PC-9 (cell line): ENCODE measurements around the gene GATA6. TPM values are rescaled to one million over a fixed set of nuclear protein-coding genes. Genes with fewer than 3 reads are reported as not detected.

Source experiments
- BruUV-seq: library from RNA; stranded (reverse); fragments of 400-500 nt; replicated peaks from 2 replicates; lab custom pipeline; 2021; lab: Mats Ljungman, UMichigan
- CTCF ChIA-PET: fragments of 300-600 bp; sonication (Branson Sonifier 250); formaldehyde crosslinking; loops from one replicate; lab custom pipeline; 2022; ENCODE audit warnings: antibody characterized with exemption; lab: Charles Lee
- POLR2A ChIA-PET: fragments of 300-600 bp; sonication (Branson Sonifier 250); formaldehyde crosslinking; loops from one replicate; lab custom pipeline; 2022; ENCODE audit warnings: antibody characterized with exemption; ENCODE audit not compliant: unreplicated experiment; lab: Charles Lee
- DNase-seq, 2 experiments: peaks; one replicate each; pipeline versions ENCODE4 v3.0.0 to v3.0.0-alpha.2; 2015 to 2022; ENCODE audit warnings: mixed read lengths in 1 of 2
- H2AFZ ChIP-seq: fragments of 200-600 bp; sonication (generic); 2 replicates; pipeline ENCODE4 v1.8.1; 2017; ENCODE audit warnings: antibody characterized with exemption
- H3F3A ChIP-seq: fragments of 200-600 bp; sonication (generic); 2 replicates; pipeline ENCODE4 v1.8.1; 2017; ENCODE audit warnings: antibody characterized with exemption, mild to moderate bottlenecking, low read depth; ENCODE audit not compliant: insufficient read depth
- H3K27ac ChIP-seq: fragments of 200-600 bp; sonication (generic); 2 replicates; pipeline ENCODE4 v1.6.1; 2016; ENCODE audit warnings: mixed run types
- H3K27me3 ChIP-seq: fragments of 200-600 bp; sonication (generic); 2 replicates; pipeline ENCODE4 v1.6.1; 2016; ENCODE audit warnings: low read depth, mixed run types; ENCODE audit not compliant: insufficient read depth
- H3K36me3 ChIP-seq: fragments of 200-600 bp; sonication (generic); 2 replicates; pipeline ENCODE4 v1.6.1; 2016; ENCODE audit warnings: low read depth, mixed run types
- H3K4me1 ChIP-seq: fragments of 200-600 bp; sonication (generic); replicated peaks from 2 replicates; pipeline ENCODE4 v1.6.1; 2016; ENCODE audit warnings: mixed run types; ENCODE audit not compliant: insufficient read depth
- H3K4me2 ChIP-seq: fragments of 200-600 bp; sonication (generic); 2 replicates; pipeline ENCODE4 v1.6.1; 2017; ENCODE audit warnings: mixed run types
- H3K4me3 ChIP-seq: fragments of 200-600 bp; sonication (generic); 2 replicates; pipeline ENCODE4 v1.6.1; 2016; ENCODE audit warnings: mixed run types
- H3K79me2 ChIP-seq: fragments of 200-600 bp; sonication (generic); 2 replicates; pipeline ENCODE4 v1.6.1; 2017; ENCODE audit warnings: low read depth, mixed run types
- H3K9me2 ChIP-seq: fragments of 200-600 bp; sonication (generic); 2 replicates; pipeline ENCODE4 v1.8.1; 2017; ENCODE audit warnings: mild to moderate bottlenecking; ENCODE audit not compliant: insufficient read depth
- H3K9me3 ChIP-seq: fragments of 200-600 bp; sonication (generic); 2 replicates; pipeline ENCODE4 v1.8.1; 2016; ENCODE audit warnings: low read depth; ENCODE audit not compliant: insufficient read depth
- H4K20me1 ChIP-seq: fragments of 200-600 bp; sonication (generic); 2 replicates; pipeline ENCODE4 v1.8.1; 2017; ENCODE audit not compliant: insufficient read depth
- CTCF ChIP-seq: fragments of 200-600 bp; sonication (generic); conservative IDR thresholded peaks from 2 replicates; pipeline ENCODE4 v1.6.1; 2017; ENCODE audit warnings: mixed run types, antibody characterized with exemption, mild to moderate bottlenecking, moderate library complexity
- EZH2 ChIP-seq: fragments of 200-600 bp; sonication (generic); IDR thresholded peaks from 2 replicates; pipeline ENCODE4 v1.8.0; 2017; ENCODE audit warnings: antibody characterized with exemption, low read depth
- intact Hi-C: fragments of 100-400 bp; cut with micrococcal nuclease; formaldehyde crosslinking; loops from one replicate; pipeline ENCODE4 v1.10.0; 2022; ENCODE audit not compliant: unreplicated experiment
- total RNA-seq: library from RNA; stranded (reverse); gene quantifications from 2 replicates; pipeline ENCODE4 v1.2.3, GENCODE V29; 2021

Gene GATA6
- total RNA-seq, 1 experiment from 2014 or later, result 9.1 TPM

DNA sequence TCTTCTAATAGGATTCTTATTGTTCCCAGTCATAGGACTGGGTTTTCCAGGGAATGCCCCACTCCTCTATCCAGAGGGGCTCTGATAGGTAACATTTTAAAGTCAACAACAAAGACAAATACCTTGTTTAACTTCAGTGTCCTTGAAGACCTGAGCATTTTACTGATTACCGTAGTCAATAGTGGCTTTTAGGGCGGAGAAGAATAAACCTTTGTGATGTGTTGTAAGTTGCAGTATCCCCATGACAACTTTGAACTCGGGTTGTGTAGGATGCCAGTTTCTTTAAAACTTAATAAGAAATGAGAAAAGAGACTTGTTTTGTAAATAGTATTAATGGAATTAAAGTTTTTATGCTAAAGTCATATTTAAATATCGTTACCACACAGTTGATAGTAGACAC is 6.0 kb downstream of the GATA6 start:
- no peaks in the 10 kb centered on the region for H3F3A ChIP-seq
- no peak for DNase-seq
- H3K27me3 ChIP-seq, result no peaks in the 10 kb centered on the region
- ChIA-PET CTCF (no interaction called here), POLR2A (interaction anchor here (0.6 kb wide), 1 partner anchor 18 kb away, joined by 6 read pairs; no protein-coding TSS in a partner anchor)
- H2AFZ ChIP-seq, result no peak overlapping the region
- no peaks in the 10 kb centered on the region for H3K9me2 ChIP-seq
- H3K4me2 ChIP-seq, result no peak overlapping the region
- peaks cover 33% of the 10 kb centered on the region for H3K4me1 ChIP-seq
- no peaks in the 10 kb centered on the region for H4K20me1 ChIP-seq
- no peaks in the 10 kb centered on the region for H3K9me3 ChIP-seq
- TF ChIP-seq CTCF, result no peak
- no peak for TF ChIP-seq EZH2
- no TSS peak for BruUV-seq
- no peak overlapping the region for H3K4me3 ChIP-seq
- H3K36me3 ChIP-seq, result 0 out of 2 replicates have a peak, but pooled peaks cover 3% of the 10 kb centered on the region
- H3K27ac ChIP-seq, result no peak overlapping the region
- intact Hi-C loops, result loop anchor here (2.0 to 10.0 kb wide), 2 partner anchors 109 to 173 kb away; no protein-coding TSS in a partner anchor
- H3K79me2 ChIP-seq, result peaks cover 61% of the 10 kb centered on the region

DNA sequence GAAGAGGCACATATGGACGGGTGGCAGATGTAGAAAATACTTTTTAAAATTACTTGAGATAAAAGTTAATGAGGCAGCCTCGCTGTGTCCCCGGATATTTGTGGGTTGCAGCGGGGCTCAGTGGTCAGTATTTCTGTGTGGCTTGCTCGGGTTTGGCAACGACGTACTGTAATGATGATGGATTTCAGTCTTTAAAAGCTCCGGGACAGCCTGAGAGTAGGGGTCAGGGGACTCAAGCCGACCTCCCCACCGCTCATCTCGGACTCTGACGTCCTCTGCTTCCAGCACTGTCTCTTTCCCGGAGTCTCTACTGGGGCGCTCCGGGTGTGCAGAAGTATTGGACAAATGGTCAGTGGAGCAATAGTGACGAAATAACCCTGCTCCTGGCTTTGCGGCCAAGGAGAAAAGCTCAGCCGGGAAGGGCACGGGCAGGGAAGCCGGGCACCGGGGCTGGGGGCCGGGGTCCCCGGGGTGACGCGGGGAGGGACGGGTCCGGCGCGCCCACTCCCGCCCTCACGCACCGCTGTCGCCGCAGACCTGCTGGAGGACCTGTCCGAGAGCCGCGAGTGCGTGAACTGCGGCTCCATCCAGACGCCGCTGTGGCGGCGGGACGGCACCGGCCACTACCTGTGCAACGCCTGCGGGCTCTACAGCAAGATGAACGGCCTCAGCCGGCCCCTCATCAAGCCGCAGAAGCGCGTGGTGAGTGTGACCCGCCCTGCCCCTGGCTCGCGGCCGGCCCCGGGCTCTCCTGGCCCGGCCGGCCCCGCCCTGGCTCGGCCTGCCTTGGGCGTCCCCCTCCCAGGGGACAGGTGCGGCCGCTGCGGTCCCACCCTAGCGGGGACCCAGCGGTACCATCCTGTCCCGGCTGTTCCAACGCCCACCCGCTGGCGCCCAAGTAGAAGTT is 7.3 kb downstream of the GATA6 start:
- H3K4me2 ChIP-seq, result no peak overlapping the region
- intact Hi-C loops, result loop anchor here (10.0 kb wide), 1 partner anchor 108 kb away; no protein-coding TSS in a partner anchor
- 0 out of 2 replicates have a peak, but pooled peaks cover 3% of the 10 kb centered on the region for H3K36me3 ChIP-seq
- no peak overlapping the region for H3K4me3 ChIP-seq
- TF ChIP-seq CTCF, result no peak
- no peak for TF ChIP-seq EZH2
- DNase-seq, result no peak
- BruUV-seq, result no TSS peak
- H3K9me3 ChIP-seq, result no peaks in the 10 kb centered on the region
- no peaks in the 10 kb centered on the region for H3K27me3 ChIP-seq
- POLR2A ChIA-PET, result no interaction called here
- no peak overlapping the region for H3K27ac ChIP-seq
- peaks cover 49% of the 10 kb centered on the region for H3K79me2 ChIP-seq
- CTCF ChIA-PET, result no interaction called here
- no peaks in the 10 kb centered on the region for H3F3A ChIP-seq
- no peak overlapping the region for H2AFZ ChIP-seq
- H3K4me1 ChIP-seq, result peaks cover 33% of the 10 kb centered on the region
- H4K20me1 ChIP-seq, result no peaks in the 10 kb centered on the region
- H3K9me2 ChIP-seq, result no peaks in the 10 kb centered on the region

- Histone ChIP-seq H3K27me3 (no peaks in the 10 kb centered on the region), H3K4me1 (peaks cover 30% of the 10 kb centered on the region), H3K4me2 (no peak overlapping the region), H2AFZ (no peak overlapping the region), H3K27ac (no peak overlapping the region), H3F3A (no peaks in the 10 kb centered on the region), H3K79me2 (peaks cover 45% of the 10 kb centered on the region), H3K36me3 (0 out of 2 replicates have a peak, but pooled peaks cover 3% of the 10 kb centered on the region), H3K9me3 (no peaks in the 10 kb centered on the region), H3K9me2 (no peaks in the 10 kb centered on the region), H3K4me3 (no peak overlapping the region), H4K20me1 (no peaks in the 10 kb centered on the region)
- intact Hi-C loops, result loop anchor here (10.0 kb wide), 1 partner anchor 107 kb away; no protein-coding TSS in a partner anchor
- POLR2A ChIA-PET, result no interaction called here
- BruUV-seq, result no TSS peak
- DNase-seq, result no peak
- CTCF ChIA-PET, result no interaction called here
- TF ChIP-seq EZH2 (no peak), CTCF (no peak)
Observed at GRCh38 chr18:22177327-22177871, 8.0 kb downstream of the GATA6 start.
